Measurements from ENCODE around the gene POU3F3.

DNA sequence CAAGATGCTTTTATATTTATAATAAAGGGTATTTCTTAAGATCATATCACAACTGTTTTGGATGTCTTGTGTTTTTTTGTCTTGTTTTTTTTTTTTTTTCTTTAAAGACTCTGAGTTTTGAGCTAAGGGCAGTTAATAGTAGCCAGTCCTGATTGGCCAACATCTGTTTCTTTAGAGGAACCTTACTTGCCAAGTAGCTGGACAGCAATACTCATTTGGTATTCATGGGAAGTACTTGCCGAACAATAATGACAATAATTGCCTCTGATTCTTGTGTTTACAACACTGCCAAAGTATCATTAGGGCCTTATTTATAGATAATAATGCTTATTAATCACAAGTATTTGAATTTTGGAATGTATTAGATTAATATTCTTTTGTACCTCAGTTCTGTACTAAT lies 17.1 kb upstream of the POU3F3 start:
- TF ChIP-seq, protein P1, sequence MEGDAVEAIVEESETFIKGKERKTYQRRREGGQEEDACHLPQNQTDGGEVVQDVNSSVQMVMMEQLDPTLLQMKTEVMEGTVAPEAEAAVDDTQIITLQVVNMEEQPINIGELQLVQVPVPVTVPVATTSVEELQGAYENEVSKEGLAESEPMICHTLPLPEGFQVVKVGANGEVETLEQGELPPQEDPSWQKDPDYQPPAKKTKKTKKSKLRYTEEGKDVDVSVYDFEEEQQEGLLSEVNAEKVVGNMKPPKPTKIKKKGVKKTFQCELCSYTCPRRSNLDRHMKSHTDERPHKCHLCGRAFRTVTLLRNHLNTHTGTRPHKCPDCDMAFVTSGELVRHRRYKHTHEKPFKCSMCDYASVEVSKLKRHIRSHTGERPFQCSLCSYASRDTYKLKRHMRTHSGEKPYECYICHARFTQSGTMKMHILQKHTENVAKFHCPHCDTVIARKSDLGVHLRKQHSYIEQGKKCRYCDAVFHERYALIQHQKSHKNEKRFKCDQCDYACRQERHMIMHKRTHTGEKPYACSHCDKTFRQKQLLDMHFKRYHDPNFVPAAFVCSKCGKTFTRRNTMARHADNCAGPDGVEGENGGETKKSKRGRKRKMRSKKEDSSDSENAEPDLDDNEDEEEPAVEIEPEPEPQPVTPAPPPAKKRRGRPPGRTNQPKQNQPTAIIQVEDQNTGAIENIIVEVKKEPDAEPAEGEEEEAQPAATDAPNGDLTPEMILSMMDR (IDR thresholded peaks at IDR 0.05), result no peak
- TF ChIP-seq POLR2AphosphoS5 (IDR thresholded peaks at IDR 0.05), result no peak
